MG63 (cell line): ENCODE data around the gene KCNK4. TPM values are rescaled to one million over a fixed set of nuclear protein-coding genes. Genes with fewer than 3 reads are reported as not detected.

ENCODE experiments used
- DNase-seq: peaks from one replicate; pipeline ENCODE4 v3.0.0-alpha.2; 2020
- H3K27me3 ChIP-seq: fragments of 250-450 bp; sonication (Bioruptor Pico); 2 replicates; pipeline ENCODE4 v1.5.1; 2020; ENCODE audit warnings: mild to moderate bottlenecking, moderate library complexity
- H3K36me3 ChIP-seq: fragments of 250-450 bp; sonication (Bioruptor Pico); 2 replicates; pipeline ENCODE4 v1.5.1; 2020; ENCODE audit warnings: mild to moderate bottlenecking, moderate library complexity
- H3K4me3 ChIP-seq: fragments of 250-450 bp; sonication (Bioruptor Pico); 2 replicates; pipeline ENCODE4 v1.5.1; 2020; ENCODE audit warnings: mild to moderate bottlenecking, moderate library complexity
- H3K9me3 ChIP-seq: fragments of 250-450 bp; sonication (Bioruptor Pico); 2 replicates; pipeline ENCODE4 v1.5.1; 2020; ENCODE audit warnings: mild to moderate bottlenecking, moderate library complexity
- total RNA-seq: library from RNA; depleted of rRNA; stranded (reverse); fragments of >200 nt; shearing (Covaris generic); gene quantifications from 2 replicates; pipeline ENCODE4 v1.2.3, GENCODE V29; 2014; ENCODE audit warnings: low replicate concordance

Gene KCNK4
- total RNA-seq, 1 experiment from 2014 or later: not detected

DNA sequence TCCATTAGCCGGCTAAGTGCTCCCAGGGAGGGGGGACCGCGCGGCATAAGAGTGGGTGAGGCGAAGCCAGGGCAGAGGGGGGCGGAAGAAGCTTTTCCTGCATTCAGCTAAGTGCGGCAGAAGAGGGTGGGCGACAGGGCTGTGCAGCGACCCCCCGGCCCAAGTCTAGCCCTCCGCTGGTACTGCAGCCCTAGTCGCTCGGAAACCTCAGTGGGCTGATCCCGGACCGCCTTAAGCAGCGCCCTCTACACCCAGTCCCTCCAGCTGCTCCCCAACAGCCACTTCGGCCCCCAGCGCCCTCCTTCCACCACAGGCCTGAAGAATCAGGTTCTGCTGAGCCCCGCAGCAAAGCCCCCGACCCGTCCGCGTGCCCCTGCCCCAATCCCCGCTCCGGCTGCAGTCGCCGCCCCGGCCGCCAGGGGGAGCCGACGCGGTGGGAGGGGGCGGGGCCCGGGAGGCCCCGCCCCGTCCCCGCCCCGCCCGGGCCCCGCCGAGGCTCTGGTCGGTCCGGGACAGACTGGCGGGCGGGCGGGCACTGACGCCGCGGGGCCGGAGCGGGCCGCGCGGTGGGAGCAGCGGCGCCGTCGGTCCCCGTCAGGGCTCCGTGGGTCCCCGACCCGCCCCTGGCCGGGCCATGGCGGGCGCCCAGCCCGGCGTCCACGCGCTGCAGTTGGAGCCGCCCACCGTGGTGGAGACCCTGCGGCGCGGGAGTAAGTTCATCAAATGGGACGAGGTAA is 39.9 kb upstream of the KCNK4 start, which contains the start of gene PLCB3:
Gene PLCB3, plus strand, starts transcription at position 515 of the 737 bp plus-strand sequence. Its CDS starts 120 bp downstream, at position 635.
- peak; percentile 51 for DNase-seq
- H3K27me3 ChIP-seq: no peaks in the 10 kb centered on the region

DNA sequence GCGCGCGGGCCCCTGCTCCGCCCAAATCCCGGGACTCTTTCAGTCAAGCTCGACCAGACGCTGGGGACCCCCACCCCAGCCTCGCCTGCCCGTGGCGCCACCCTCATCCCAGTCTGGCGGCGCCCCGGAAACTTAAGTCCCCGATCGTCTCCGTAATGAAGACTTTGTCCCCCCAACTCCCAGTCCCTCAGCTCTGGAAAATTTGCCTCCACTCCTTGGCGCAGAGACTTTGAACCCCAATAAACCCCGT is 39.4 kb upstream of the KCNK4 start:
- Histone ChIP-seq H3K27me3 (no peaks in the 10 kb centered on the region), H3K36me3 (peaks cover 22% of the 10 kb centered on the region), H3K4me3 (peak overlapping the region; percentile 79), H3K9me3 (no peaks in the 10 kb centered on the region)
- DNase-seq: no peak

More for the DNA sequence above, 39.9 kb upstream of the KCNK4 start, which contains the start of gene PLCB3:
- peaks cover 20% of the 10 kb centered on the region for H3K36me3 ChIP-seq
- no peaks in the 10 kb centered on the region for H3K9me3 ChIP-seq
- peak within 1 kb of the TSS; percentile 79 for H3K4me3 ChIP-seq

DNA sequence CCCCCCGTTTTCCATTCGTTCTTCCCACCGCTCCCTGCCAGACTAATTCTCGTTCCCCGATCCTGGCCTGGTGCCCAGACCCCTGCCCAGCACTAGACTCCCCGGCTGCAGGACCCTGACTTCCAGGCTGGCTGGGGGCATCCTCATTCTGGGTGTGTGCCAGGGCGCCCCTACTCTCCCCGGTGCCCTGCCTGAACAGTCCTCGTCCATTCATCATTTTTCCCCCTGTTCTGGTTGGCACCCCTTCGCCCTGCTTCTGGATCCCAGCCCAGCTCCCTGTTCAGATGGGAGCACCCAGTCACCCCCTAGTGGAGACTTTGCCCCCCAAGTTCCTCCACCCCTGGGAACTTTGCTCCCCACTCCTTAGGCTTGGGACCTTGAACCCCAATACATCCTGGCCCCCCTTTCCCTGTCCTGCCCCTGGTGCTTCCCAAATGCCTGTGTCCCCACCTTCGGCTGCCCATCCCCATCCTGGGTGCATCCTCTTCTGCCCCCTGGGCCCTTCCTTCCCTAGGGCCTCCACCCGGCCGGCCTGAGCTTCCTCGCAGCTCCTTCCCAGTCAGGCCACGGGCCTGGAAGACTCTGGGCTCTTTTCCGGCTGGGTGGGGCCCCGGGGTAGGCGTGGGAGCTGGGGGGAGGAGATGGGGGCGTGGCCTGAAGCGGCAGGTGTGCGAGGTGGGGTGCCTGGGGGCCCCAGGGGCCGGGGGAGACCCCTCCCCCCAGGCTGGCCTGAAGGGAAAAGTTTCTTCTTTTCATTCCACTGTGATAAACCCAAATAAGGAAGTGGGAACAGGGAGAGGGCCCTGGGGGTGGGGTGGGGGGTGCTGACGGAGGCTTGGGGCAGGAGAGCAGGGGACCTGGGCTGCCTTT is 38.9 kb upstream of the KCNK4 start:
- DNase-seq: peak; percentile 63
- Histone ChIP-seq H3K9me3 (no peaks in the 10 kb centered on the region), H3K4me3 (peak overlapping the region; percentile 79), H3K27me3 (no peaks in the 10 kb centered on the region), H3K36me3 (peaks cover 24% of the 10 kb centered on the region)

DNA sequence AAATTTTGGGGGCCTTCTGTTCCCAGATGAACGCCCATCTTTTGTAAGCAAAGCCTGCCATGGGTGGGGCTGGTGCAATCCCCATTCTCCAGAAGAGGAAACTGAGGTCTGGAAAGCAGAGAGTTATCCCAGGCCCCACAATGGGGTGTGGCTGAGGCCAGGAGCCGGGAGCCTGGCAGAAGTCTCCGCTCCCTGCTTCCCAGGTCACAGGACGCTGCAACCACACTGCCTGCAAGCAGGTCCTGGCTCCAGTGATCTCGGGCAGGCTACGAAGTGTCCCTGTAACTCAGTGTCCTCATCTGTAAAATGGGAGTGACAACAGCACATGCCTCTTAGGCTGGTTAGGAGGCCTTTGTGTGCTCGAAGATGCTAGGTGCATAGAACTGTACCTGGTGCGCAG is 38.1 kb upstream of the KCNK4 start:
- Histone ChIP-seq H3K27me3 (no peaks in the 10 kb centered on the region), H3K36me3 (peaks cover 27% of the 10 kb centered on the region), H3K9me3 (no peaks in the 10 kb centered on the region), H3K4me3 (no peak overlapping the region; the same call in 1 of the 2 replicates)
- no peak for DNase-seq

DNA sequence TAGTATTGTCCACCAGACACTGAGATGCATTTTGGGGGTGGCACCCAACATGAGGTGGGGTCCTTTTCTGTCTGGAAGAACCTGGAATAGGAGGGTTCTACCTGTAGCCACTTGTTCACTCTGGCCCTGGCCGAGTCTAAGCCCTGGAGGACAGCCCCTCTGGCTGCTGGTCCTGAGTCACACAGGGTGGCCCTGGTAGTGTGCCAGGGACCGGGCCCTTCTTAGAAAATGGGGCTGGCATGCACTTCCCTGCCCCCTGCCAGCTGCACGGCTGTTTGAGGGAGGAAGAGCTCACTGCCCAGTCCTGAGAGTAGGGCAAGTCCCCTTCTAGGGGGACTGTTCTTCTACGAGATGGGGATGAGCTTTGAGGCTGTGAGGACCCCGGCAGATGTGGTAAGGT is 37.6 kb upstream of the KCNK4 start:
- no peaks in the 10 kb centered on the region for H3K9me3 ChIP-seq
- DNase-seq: no peak
- no peaks in the 10 kb centered on the region for H3K27me3 ChIP-seq
- H3K36me3 ChIP-seq: peaks cover 28% of the 10 kb centered on the region
- no peak overlapping the region for H3K4me3 ChIP-seq

DNA sequence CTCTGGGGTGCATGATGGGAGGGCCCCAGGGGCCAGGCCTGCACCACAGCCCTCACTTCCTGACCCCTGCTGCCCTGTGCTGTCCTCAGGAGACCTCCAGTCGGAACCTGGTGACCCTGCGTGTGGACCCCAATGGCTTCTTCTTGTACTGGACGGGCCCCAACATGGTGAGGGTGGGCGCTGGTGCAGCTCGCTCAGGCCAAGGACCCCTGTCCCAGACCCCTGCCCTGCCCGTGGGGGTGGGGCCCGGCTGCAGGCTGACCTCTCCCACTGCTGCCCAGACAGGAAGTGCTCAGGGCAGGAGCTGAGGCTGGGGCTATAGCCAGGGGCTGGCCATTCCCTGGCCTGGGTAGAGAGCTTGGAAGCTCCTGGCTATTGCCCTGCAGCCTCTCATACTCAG is 36.8 kb upstream of the KCNK4 start:
- Histone ChIP-seq H3K27me3 (no peaks in the 10 kb centered on the region), H3K36me3 (peaks cover 35% of the 10 kb centered on the region), H3K4me3 (no peak overlapping the region), H3K9me3 (no peaks in the 10 kb centered on the region)
- DNase-seq: no peak

DNA sequence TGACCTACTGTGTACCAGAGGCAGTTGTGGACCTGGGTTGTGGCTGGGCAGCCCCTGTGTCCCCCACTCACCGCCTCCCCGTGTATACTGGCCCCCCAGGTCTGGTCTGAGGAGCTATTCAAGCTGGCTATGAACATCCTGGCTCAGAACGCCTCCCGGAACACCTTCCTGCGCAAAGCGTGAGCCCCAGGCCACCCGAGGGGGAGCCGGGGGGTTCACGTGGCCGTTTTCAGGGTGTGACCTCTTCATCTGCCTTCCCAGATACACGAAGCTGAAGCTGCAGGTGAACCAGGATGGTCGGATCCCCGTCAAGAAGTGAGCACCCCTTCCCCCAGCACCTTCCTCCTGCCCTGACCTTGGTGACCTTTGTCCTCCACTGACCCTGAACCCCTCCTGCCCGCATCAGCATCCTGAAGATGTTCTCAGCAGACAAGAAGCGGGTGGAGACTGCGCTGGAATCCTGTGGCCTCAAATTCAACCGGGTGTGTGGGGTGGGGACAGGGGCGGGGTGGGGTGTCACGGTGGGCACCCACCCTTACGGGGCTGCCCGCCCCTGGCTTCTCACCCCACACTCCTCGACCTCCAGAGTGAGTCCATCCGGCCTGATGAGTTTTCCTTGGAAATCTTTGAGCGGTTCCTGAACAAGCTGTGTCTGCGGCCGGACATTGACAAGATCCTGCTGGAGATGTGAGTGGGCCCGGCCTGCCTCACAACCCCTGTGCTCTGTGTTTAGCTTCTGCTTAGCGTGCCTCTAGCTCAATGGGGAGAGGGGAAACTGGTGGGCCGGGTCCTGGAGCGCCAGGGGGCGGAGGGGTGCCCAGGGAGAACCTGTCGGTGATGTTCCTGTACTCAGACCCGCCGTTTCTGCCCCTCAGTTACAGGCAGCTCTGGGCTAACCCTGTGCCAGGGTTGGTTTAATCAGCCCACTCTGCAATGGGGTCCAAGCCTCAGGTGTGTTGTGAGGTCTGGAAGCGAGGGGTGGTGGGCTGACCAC is 35.7 kb upstream of the KCNK4 start:
- DNase-seq: no peak
- Histone ChIP-seq H3K4me3 (no peak overlapping the region), H3K36me3 (peaks cover 44% of the 10 kb centered on the region), H3K27me3 (no peaks in the 10 kb centered on the region), H3K9me3 (no peaks in the 10 kb centered on the region)

DNA sequence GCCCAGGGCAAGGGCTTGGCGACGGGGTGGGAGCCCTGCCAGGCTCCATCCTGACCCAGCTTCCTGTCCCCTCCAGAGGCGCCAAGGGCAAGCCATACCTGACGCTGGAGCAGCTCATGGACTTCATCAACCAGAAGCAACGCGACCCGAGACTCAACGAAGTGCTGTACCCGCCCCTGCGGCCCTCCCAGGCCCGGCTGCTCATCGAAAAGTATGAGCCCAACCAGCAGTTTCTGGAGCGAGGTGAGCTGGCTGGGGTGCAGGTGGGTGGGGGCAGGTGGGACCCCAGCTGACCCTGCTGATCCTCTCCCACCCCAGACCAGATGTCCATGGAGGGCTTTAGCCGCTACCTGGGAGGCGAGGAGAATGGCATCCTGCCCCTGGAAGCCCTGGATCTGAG is 34.8 kb upstream of the KCNK4 start:
- Histone ChIP-seq H3K4me3 (no peak overlapping the region), H3K9me3 (no peaks in the 10 kb centered on the region), H3K27me3 (no peaks in the 10 kb centered on the region), H3K36me3 (peaks cover 44% of the 10 kb centered on the region)
- DNase-seq: no peak

DNA sequence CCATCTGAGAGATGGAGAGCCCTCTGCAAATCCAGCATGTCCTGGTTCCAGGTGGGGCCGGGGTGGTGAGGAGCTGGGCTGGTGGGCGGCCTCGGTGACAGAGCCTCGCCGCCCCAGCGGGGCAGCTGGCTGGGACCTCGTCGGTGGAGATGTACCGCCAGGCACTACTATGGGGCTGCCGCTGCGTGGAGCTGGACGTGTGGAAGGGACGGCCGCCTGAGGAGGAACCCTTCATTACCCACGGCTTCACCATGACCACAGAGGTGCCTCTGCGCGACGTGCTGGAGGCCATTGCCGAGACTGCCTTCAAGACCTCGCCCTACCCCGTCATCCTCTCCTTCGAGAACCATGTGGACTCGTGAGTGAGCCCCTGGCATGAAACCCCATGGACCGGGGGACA is 32.7 kb upstream of the KCNK4 start:
- Histone ChIP-seq H3K4me3 (no peak overlapping the region), H3K9me3 (no peaks in the 10 kb centered on the region), H3K36me3 (peaks cover 55% of the 10 kb centered on the region), H3K27me3 (no peaks in the 10 kb centered on the region)
- DNase-seq: no peak

DNA sequence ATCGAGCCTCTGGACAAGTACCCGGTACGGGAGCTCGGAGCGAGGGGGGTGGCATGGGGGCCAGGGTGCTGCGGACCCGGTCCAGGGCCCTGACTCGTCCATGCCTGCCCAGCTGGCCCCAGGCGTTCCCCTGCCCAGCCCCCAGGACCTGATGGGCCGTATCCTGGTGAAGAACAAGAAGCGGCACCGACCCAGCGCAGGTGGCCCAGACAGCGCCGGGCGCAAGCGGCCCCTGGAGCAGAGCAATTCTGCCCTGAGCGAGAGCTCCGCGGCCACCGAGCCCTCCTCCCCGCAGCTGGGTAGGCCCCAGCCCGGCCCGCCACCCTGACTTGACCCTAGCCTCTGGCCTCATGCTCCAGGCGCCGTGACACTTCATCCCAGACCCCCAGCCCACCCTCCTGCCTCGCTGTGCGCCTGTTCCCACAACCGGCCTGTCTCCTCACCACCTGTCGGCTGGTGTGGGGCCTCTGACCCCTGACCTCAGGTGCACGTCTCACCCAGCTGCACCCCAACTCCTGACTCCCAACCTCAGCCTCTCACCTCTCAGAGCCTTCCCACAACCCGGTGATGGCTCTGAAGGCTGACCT is 32.1 kb upstream of the KCNK4 start:
- Histone ChIP-seq H3K36me3 (peaks cover 55% of the 10 kb centered on the region), H3K27me3 (no peaks in the 10 kb centered on the region), H3K4me3 (no peak overlapping the region), H3K9me3 (no peaks in the 10 kb centered on the region)
- no peak for DNase-seq

DNA sequence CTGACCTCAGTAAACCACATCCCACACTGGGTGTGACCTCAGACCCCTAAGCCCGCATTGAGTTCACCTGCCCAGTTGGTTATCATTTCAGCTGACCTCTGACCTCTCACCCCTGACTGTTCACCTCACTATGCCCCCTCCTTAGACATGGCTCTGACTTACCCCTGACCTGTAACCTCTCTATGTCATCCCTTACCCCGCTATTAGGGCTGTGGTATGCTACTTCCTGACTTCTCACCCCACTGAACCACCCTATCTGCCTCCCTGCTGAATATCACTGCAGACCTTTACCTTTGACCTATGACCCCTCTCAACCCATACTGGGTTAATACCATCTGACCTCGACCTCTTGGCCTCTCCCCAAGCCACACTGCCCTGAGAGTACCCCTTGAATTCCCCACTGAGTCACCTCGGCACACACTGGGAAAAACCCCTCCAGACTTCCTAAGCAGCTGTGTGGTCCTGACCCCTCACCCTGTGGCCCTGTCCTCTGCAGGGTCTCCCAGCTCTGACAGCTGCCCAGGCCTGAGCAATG is 31.5 kb upstream of the KCNK4 start:
- peaks cover 50% of the 10 kb centered on the region for H3K36me3 ChIP-seq

DNA sequence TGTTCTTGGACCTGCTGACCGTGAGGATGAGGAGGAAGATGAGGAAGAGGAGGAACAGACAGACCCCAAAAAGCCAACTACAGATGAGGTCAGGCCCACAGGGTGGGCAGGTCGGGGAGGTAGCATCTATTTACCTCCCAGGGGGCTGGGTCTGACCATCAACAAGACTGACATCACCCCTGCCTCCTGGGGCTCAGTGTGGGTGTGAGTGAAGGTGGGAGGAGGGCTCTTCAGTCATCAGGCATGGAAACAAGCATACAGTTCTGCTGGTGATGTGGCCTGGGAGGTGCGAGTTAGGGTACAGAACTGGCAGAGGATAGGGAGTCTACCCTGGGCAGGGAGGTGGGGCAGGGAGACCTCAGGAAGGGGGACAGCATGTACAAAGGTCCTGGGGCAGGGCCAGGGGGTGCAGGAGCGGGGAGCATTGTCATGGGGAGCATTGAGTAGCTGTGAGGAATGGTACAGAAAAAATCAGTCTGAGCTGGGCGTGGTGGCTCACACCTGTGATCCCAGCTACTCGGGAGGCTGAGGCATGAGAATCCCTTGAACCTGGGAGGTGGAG is 30.9 kb upstream of the KCNK4 start:
- Histone ChIP-seq H3K27me3 (no peaks in the 10 kb centered on the region), H3K36me3 (peaks cover 43% of the 10 kb centered on the region), H3K4me3 (no peak overlapping the region), H3K9me3 (no peaks in the 10 kb centered on the region)
- no peak for DNase-seq

More for the DNA sequence above, 31.5 kb upstream of the KCNK4 start:
- Histone ChIP-seq H3K9me3 (no peaks in the 10 kb centered on the region), H3K4me3 (no peak overlapping the region), H3K27me3 (no peaks in the 10 kb centered on the region)
- DNase-seq: no peak

DNA sequence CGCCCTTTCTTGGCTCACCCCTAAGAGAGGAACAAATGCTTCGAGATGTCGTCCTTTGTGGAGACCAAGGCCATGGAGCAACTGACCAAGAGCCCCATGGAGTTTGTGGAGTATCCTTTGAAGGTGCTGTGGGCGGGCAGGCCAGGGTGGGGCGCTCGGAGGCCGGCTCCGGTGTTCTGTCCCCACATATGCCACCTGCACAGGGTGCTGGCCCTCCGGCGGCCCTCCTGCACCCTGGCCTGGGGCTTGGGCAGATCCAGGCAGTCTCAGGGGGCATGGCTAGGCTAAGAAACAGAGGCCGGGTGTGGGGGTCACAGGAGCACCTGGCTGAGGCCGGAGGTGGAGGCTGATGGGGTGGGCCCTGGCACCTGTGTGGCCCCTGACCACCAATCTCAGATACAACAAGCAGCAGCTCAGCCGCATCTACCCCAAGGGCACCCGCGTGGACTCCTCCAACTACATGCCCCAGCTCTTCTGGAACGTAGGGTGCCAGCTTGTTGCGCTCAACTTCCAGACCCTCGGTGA is 29.5 kb upstream of the KCNK4 start:
- Histone ChIP-seq H3K4me3 (no peak overlapping the region), H3K36me3 (peaks cover 37% of the 10 kb centered on the region), H3K9me3 (no peaks in the 10 kb centered on the region), H3K27me3 (no peaks in the 10 kb centered on the region)
- no peak for DNase-seq

DNA sequence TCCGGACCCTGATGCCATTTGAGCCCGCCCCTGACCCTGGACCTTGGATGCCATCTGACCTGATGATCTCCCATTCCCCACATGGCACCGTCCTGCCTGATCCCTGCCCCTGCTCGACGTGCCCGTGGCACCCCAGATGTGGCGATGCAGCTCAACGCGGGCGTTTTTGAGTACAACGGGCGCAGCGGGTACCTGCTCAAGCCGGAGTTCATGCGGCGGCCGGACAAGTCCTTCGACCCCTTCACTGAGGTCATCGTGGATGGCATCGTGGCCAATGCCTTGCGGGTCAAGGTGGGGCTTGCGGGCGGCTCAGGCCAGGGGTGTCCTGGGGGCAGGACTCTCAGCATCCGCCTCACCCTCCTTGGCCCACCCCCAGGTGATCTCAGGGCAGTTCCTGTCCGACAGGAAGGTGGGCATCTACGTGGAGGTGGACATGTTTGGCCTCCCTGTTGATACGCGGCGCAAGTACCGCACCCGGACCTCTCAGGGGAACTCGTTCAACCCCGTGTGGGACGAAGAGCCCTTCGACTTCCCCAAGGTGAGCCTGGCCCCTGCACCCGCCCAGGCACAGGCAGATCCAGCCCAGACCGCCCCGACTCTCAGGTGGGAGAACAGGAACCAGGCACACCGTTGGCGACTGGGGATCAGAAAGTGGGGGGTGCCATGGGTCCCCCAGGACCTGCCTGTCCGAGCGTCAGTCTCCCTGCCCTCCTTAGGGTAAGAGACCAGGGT is 28.7 kb upstream of the KCNK4 start:
- no peak overlapping the region for H3K4me3 ChIP-seq
- no peak for DNase-seq
- H3K36me3 ChIP-seq: peaks cover 33% of the 10 kb centered on the region
- no peaks in the 10 kb centered on the region for H3K27me3 ChIP-seq
- no peaks in the 10 kb centered on the region for H3K9me3 ChIP-seq
